HG02759 (cell line): ENCODE results near the gene PPP1R12B.
"Not testable (repeated sequence)": the region's sequence is repeated elsewhere in the genome, so short reads cannot be mapped to it uniquely, and the experiment has no call there.

Source experiments
- ATAC-seq: cut with Tn5 transposase; IDR thresholded peaks from one replicate; pipeline ENCODE4 v1.9.1; 2021; ENCODE audit warnings: mild to moderate bottlenecking, moderate library complexity; ENCODE audit not compliant: unreplicated experiment

The PPP1R12B gene

GRCh38 chr1:202526056-202526455 is 177.6 kb downstream of the PPP1R12B start:
- ATAC-seq = not testable (repeated sequence)

- not testable (repeated sequence) for ATAC-seq
These were observed 179.7 kb downstream of the PPP1R12B start for GRCh38 chr1:202528096-202528722.

GRCh38 chr1:202530686-202531085 is 182.2 kb downstream of the PPP1R12B start:
- ATAC-seq = not testable (repeated sequence)

GRCh38 chr1:202531472-202531811 is 182.9 kb downstream of the PPP1R12B start:
- ATAC-seq = no peak

- ATAC-seq = not testable (repeated sequence)
These were observed 183.5 kb downstream of the PPP1R12B start for GRCh38 chr1:202531812-202532616.

- not testable (repeated sequence) for ATAC-seq
These were observed 190.7 kb downstream of the PPP1R12B start for GRCh38 chr1:202539166-202539574.

- not testable (repeated sequence) for ATAC-seq
These were observed 191.1 kb downstream of the PPP1R12B start for GRCh38 chr1:202539583-202539982.

- ATAC-seq = no peak
These were observed 191.5 kb downstream of the PPP1R12B start for GRCh38 chr1:202540014-202540413.

GRCh38 chr1:202540448-202540847 is 191.9 kb downstream of the PPP1R12B start:
- no peak for ATAC-seq

- ATAC-seq = not testable (repeated sequence)
These were observed 192.4 kb downstream of the PPP1R12B start for GRCh38 chr1:202540858-202541257.

- ATAC-seq = not testable (repeated sequence)
These were observed 193.9 kb downstream of the PPP1R12B start for GRCh38 chr1:202542415-202542814.

- not testable (repeated sequence) for ATAC-seq
These were observed 195.0 kb downstream of the PPP1R12B start for GRCh38 chr1:202543537-202543936.

GRCh38 chr1:202544766-202545449 is 196.4 kb downstream of the PPP1R12B start:
- ATAC-seq = not testable (repeated sequence)

GRCh38 chr1:202545647-202546303 is 197.3 kb downstream of the PPP1R12B start:
- not testable (repeated sequence) for ATAC-seq

- ATAC-seq = peak; percentile 24
These were observed 197.9 kb downstream of the PPP1R12B start for GRCh38 chr1:202546377-202546776.

GRCh38 chr1:202546796-202547195 is 198.3 kb downstream of the PPP1R12B start:
- ATAC-seq = peak; percentile 83

GRCh38 chr1:202547215-202547614 is 198.7 kb downstream of the PPP1R12B start:
- no peak for ATAC-seq

GRCh38 chr1:202550088-202550487 is 201.6 kb downstream of the PPP1R12B start:
- not testable (repeated sequence) for ATAC-seq

GRCh38 chr1:202551683-202552082 is 203.2 kb downstream of the PPP1R12B start:
- no peak for ATAC-seq

GRCh38 chr1:202552615-202553014 is 204.1 kb downstream of the PPP1R12B start:
- ATAC-seq = not testable (repeated sequence)

GRCh38 chr1:202553078-202553477 is 204.6 kb downstream of the PPP1R12B start:
- ATAC-seq = not testable (repeated sequence)
